ENCODE data around the gene DOLPP1.
A peak's percentile ranks its signal among the peaks of the same experiment; 100 is the strongest.
"Not testable (repeated sequence)": the region's sequence is repeated elsewhere in the genome, so short reads cannot be mapped to it uniquely, and the experiment has no call there.

Gene DOLPP1

DNA sequence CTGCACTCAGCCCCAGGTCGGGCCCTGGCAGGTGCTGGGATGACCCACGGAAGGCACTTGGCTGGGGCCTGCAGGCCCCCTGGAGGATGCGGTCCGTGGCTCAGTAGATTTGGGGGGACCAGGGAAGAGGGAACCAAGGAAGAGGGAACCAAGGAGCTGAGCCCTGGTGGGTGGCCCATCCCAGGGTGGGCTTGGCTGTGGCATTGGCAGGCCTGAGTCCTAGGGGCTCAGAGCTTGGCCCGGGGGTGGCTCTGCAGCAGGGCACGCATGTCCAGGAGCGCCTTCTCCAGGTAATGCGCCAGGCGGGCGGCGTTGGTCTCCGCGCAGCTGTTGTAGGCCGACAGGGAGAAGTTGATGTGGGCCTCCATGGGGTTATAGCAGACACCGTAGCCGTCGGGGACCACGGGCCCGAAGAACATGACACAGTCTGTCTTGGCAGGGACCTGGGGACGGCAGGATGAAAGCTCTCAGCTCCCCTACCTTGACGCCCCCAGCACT, 14.3 kb downstream of the DOLPP1 start:
- DNase-seq: no peak

DNA sequence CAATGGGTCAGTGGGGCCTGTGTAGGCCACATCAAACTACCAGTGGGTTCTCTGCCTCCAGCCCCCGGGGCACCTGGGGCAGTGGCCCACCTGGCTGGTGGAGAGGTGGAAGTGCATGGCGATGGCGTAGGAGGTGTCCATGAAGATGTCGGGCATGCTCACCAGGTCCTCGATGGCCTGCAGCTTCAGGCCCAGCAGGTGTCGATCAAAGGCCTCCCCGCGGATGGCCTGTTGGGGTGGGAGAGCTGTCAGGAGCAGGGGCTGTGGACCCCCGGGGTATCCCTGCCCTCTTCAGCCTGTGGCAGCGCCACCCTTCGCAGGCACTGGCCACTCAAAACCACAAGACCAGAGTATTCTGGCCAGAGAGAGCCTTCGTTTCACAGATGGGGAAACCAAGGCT, 15.0 kb downstream of the DOLPP1 start:
- no peak for DNase-seq

DNA sequence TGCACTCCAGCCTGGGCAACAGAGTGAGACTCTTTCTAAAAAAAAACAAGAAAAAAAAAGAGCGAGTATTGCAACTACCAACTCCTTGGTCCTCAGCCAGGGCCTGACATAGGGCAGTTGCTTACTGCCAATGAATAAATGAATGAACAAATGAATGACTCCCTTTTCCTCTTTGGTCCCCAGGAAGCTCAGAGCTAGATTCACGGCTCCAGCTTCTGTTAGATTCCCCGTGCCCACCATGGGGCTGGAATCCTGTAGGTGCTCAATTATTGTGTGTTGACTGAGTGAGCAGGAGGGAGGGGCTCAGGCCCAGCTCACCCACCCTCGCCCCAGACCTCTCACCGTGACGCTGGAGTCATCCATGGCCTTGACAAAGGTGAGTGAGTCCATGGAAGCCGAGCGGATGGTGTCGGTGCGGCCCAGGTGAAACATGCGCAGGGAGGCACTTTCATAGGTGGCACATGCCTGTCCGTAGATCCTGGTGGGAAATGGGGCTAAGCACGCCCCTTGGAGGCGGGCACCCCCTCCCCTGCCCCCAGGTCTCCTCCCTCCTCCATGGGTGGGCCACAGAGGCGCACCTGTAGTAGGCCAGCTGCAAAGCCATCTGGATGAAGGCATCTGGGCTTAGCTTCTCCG, 16.9 kb downstream of the DOLPP1 start:
- DNase-seq: no peak

DNA sequence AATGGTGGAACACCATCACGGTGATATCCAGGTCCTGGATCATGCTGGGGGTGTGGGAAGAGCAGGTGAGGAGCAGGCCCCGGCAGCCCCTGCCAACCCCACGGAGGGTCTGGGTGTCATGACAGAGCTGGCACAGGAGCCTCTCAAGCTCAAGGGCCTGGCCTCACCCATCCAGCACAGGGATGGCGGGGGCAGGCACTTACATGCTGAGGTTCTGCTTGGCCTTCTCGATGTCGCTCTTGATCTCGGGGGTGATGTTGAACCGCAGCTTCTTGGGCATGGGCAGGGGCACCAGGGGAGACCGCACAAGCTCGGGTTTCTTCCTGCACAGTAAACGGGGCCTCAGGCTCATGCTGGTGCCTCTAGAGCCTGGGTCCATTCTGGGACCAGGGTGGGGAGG, 17.4 kb downstream of the DOLPP1 start:
- no peak for DNase-seq

DNA sequence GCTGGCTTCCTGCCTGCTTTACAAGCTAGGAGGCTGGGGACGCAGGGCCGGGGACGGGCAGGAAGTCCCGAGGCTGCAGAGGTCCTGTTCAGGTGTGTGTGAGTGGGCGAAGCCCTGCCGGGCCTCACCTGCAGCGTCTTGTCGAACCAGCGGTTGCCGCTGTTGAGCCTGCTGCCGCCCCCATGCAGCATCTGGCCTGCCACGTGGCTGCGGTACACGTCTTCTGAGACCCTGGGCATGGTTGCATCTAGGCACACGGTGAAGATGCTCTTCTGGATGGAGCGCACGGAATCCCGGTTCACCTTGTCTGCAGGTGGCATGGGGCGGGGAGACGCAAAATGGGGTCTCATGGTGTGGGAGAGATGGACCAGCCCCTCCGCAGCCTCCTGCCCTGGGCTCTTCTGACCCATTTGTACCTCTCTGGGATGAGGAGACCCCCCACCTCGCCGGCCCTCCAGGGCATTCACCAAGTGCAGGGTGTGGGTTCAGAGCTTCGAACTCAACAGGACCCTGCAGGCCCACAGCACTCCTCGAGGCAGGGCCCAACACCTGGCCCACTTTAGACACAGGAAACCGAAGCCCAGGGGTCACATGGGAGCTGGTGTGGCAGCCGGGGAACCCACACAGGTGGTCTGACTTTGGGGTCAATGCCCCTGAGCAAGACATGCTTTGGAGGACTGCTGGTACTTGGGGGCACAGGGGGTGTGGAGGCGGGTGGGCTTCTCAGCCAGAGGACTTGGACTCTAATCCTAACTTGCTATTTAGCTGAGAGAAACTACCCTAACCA, 19.7 kb downstream of the DOLPP1 start:
- no peak for DNase-seq

DNA sequence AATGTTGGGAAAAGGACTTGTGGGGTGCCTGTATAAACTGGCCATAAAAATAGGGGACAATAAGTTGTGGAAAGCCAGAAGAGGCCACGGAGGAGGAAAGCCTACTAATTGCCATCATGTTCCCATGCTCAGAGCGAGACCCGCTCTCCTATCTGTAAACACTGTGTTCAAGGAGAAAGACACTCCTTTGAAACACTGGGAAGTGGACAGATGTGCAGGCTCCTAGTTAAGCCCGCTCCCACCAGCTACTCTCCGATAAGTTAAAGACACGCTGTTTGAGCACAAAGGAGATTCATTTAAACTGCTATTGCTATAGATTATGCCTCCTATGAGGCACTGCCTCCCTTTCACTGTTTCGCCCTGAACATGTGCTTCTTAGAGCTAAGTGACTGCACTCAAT, 20.4 kb downstream of the DOLPP1 start:
- DNase-seq: no peak

DNA sequence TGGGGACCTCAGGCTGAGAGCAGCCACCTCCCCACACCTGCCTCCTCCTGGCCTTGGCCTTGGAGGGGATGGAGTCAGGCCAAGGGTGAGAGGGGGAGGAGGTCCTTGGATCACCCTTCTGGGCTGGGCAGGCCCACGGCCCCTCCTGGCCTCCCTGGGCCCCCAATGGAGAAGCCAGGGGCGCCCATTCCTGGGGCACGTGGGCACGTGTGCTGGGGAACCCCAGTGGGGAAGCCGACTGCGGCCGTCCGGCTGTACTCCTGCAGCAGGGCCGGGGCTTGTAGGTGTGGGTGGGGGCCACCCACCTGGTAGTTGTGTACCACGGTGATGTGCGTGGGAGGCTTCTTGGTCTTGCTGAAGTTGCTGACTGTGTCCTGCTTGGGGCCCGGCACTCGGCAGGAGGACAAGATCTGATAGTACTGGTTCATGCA, 21.2 kb downstream of the DOLPP1 start:
- no peak for DNase-seq

DNA sequence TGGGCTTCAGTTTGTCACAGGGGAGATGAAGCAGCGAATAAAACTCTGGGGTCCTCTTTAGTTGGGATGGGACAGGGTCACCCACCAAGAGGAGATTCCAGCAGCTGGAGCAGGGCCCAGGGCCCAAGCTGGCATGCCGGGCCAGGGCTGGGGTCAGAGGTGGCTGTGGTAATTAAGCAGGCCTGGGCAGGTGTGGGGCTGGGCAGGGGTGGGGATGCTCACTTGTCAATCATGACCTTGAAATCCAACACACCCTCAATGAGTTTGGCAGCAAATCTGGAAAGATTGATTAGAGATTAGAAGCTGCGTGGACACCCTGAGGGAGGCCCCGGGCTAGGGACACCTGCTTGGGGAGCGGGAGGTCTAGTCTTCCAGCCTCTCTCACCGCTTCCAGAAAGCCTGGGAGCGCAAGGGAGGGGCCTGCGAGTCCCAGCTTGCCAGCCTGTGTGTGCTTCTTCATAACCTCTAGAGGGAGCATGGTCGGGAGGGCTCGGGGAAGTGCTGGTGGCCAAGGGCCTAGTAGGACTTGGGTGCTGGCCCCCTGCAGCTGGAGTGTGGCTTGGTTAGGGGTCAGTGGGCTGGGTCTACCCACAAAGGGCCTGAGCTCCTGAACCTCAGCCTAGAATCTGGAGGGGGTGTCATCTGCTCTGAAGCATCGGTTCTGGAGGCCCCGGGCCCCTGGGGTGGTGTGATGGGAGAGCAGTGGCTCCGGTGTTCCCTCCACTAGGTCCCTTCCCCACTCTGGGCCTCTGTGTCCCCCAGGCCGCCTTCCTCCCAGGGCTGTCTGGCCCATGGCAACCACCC, 22.1 kb downstream of the DOLPP1 start:
- DNase-seq: no peak

DNA sequence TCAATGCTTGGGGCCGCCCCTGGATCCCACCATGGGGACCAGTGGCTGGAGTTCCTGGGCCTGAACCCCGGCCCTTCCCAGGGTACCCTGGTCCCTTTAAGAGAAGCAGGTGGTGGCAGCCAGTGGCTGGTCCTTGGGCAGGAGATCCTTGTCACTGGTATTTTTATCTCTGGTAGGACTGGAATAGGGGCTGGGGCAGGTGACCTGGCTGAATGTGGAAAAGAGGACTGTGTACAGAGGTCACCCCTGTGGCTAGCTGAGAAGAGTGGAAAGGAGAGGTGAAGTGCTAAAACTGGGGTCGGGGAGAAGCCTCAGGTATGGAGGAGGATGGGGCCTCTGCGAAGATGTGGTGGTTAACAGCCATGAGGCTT, 22.7 kb downstream of the DOLPP1 start:
- DNase-seq: no peak

DNA sequence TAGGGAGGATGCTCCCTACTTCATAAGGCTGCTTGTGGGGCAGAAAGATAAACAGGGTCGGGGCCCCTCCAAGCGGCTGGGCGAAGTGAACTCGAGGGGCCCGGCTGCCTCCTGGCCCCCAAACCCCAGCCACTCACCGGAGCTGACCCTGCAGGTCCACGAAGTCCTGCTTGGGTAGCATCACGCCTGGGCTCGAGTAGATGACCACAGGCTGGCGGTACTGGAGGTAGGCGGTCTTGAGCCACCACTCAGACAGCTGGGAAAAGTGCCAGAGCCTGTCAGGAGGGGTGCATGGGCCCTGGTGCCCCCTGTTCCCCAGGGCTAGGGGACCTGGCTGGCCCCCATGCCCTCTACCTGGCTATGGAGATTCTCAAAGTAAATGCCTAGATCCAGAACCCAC, 23.1 kb downstream of the DOLPP1 start:
- no peak for DNase-seq

DNA sequence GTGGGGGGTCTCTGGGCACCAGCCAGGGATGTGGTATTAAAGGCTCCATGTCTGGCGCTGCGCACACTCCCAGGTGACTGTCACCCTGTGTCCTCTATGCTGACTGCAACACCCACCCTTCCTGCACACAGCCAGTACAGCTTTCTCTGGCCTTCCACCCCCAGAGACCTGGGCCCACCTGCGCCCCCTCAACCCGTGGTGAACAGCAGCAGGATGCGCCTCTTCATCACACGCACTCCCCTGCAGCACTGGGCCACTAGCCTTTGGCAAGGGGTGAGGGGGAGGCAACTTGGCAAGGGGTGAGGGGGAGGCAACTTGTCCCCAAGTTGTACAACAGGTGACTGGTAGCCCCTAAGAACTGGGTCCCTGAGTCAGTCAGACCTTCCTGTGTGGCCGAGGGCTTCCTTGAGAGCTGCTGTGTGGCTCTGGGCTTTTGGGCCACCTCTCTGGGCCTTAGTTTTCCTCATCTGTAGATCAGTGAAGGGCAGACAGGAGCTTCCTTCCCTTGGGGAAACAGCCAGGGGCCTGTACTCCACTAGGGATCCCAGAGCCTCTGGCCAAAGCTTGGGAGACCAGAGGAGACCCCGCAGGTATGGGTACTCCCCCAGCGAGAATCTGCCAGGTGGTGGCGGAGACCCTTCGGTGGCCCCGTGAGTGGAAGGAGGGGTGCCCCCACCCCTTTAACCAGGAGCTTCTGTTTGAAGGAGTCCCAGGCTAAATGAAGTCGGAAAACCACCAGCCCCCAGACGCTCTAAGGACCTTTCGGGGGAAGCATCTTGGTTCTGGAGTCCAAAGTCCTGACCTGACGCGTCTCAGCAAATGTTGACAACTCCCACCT, 25.2 kb downstream of the DOLPP1 start:
- no peak for DNase-seq

DNA sequence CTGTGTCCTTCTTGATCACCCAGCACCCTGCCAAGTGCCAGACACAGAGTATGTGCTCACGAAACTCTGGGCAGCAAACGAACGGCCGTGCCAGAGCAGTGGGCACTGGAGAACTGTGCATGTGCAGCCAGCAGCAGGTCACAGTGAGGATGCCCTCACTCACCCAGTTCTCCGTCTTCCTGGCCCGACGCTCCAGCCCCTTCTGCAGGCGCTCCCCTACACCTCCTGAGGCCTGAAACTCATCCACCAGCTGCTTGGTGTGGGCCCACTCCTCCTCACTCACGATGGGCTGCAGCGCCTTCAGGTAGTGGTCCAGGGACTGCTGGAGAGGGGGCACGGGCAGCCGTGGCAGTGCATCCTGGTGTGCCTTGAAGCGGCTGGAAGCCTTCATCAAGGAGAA, 26.7 kb downstream of the DOLPP1 start:
- DNase-seq: no peak

DNA sequence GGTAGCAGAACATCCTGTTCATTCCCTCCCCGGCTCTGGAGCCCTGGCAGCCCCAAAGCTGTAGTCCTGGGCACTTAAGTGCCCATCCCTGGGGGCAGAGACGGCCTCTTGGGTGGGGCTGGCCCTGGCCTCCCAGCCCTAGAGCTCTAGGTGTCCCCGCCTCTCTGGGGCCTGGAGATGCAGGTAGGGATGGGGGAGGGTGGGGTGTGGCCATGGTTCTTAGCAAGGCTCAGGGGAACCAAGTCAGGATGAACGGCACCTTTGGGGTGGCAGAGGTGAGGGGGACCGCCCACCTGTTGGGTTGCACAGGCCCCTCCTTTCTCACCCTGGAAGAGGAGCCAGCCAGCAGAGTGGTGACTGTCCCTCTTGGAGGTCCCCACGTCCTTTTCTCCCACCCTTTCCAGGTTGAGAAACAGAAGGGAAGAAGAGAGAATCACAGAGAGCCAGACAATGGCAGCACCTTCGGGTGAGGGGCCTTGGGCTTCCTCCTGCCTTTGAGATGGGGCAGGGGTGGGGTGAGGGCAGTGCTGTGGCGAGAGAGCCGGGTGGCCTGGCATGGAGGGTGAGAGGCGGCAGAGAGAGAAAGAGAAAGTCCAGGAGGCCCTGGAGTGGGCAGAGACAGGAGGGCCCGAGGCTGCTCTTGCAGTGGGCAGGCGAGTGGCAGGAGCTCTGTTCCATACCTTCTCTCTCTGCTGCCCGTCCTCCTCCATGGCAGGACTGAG, 27.3 kb downstream of the DOLPP1 start:
- DNase-seq: no peak

DNA sequence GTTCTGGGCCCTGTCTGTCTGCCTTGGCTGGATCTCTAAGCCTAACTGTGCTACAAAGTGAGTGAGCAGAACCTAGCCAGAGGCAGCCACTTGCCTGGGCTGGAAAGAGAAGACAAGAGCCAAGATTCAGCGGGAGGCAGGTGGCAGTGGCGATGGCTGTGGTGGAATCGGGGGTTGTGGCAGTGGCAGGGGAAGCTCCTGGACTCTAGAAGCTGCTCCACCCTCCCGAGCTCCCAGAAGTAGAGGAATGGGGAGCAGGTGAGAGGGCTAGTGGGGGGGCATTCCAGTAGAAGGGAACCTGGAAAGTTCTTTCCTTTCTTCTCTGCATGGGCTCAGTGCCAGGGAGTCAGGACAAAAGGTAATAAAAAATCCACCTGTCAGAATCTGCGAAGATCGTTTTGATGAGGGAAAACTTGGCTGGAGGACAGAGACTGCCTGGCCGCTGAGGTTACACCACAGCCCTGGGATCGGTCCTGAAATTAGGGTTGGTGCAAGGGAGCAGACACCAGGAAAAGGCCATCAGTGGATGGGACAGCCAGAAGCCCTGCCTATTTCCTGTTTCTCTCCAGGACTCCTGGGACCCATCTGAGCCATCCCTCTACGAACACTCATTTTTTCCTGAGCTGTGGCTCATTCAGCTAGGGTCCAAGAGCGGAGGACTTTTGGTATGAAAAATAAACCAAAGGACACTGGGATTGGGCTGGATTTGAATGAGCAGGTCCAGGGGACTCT, 28.1 kb downstream of the DOLPP1 start:
- no peak for DNase-seq

DNA sequence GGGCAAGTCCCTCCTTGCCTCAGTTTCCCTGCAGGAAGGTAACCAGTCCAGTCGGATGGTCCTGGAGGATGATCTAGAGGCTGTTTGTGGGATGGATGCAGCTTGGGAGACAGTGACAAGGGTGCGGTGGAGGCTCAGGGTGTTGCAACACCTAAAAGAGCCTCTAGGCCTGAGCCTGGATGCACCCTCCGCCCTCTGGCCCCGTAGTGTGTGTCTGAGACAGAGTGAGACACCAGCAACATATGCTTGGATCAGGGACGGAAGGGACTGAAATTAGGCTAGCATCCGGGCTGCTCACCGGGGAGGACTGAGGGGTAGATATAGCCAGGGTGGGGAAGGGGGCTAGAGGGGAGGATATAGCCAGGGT, 28.6 kb downstream of the DOLPP1 start:
- DNase-seq: no peak

DNA sequence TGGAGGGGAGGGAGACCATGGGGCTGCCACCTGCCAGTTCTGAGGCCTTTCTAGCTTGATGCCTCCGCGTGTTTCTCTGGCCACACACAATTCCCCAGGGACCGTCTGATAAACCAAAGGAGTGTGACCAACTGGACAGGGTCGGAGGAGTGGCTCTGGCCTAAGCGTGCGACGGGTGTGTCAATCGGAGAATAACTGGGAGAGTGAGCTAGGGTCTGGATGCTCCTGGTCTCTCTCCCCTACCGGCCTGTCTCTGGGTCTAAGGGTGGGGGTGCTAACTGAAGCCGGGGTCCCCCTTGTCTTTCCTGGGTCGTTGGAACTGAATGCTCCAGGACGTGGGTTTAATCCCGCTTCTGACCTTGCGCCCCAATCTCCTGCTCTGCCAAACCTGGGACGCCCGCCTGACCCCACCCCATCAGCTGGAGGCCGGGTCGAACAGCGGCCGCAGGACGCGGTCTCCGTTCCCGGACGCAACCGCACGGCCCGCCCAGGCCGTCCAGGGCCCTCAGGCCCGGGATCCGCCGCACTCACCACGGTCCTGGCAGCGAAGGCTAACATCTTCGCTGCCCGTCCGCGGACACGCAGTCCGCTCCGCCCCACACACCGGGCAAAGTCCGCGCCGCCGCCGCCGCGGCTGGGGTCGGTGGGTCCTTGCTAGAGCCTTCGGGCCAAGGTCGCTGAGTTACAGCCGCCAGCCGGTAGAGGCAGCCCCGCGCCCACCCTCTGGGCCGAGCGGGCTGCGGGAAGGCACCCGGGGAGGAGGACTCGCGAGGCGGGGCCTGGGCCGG, 29.2 kb downstream of the DOLPP1 start:
- DNase-seq: no peak

DNA sequence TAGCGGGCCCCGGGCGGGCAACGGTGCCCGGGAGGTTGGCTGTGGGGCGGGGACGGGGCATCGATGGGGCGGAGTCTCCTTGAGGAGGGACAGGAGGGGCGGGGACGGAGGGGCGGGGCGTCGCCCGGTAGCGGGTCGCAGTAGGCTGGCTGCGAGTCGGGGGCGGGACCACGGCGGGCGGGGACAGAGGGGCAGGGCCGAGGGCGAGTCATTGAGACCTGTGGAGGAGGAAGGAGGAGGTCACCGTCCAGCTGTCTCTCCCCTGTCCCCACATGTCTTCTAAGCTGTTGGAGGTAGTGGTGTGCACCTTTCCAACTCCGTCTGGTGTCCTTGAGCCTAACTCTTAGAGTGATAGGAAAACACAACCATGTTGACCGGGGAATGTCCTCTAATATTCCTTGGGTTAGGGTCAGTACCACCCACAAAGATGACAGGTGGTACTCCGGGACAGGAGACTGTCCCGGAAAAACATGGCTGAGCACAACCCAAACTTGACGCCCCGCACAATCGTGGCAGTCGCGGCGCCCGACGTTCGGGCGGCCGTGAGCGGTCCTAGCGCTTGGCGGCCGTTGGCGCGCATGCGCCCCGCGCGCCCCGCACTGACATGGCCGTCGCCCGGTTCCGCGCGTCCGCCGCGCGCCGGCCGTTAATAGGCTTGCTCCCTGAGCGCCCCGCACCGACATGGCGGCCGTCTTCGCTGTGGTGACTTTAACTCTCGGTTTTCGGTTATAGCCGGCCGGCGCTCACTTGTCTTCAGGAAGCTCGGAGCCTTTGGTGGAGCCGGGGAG, 30.0 kb downstream of the DOLPP1 start, which contains the start of the genes CRAT and PTPA:
Gene CRAT (minus strand): TSS at position 54 of the 788 bp plus-strand sequence. CDS start 284 bp downstream, outside the sequence.
Gene PTPA (plus strand): TSS at position 676 of the 788 bp plus-strand sequence. CDS start 186 bp downstream, outside the sequence.
- peak; percentile 24 for DNase-seq

DNA sequence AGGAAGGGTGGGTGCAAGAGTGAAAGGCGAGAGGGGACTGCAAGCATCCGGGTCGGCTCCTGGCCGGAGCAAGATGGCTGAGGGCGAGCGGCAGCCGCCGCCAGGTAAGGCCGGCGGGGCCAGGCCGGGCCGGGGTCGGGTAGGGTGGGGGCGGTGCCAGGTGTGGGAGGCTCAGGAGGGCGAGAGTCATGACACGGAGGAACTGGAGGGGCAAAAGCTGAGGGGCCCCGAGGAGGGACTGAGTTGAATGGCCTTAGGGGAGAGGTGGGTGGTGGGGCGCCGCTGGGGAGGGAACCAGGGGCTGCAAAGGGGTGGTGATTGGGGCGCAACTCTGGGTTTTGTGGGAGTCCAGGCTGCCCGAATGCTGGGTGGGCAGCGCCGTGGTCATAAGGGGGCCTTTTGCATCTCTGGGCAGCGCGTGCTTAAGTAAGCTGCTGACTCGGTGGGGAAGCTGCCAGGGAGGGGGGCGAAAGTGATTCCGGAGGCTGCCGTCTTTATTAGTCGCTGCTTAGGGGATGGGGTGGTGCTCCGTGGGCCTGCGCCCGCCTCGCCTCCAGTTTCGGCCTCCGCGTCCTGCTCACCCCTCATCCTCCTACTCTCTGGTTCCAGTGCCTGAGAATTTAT, 30.7 kb downstream of the DOLPP1 start:
- DNase-seq: no peak

DNA sequence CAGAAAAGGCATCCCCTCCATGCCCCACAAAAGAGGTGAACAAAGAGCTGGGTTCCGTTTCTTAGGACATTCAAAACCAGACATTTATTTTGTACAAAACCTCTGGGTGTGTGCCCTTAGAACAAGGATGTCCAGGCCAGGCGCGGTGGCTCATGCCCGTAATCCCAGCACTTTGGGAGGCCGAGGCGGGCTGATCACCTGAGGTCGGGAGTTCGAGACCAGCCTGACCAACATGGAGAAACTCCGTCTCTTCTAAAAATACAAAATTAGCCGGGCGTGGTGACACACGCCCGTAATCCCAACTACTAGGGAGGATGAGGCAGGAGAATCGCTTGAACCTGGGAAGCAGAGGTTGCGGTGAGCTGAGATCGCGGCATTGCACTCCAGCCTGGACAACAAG, 31.6 kb downstream of the DOLPP1 start:
- DNase-seq: not testable (repeated sequence)
